T-helper 1 cell treated with Interleukin-12 subunit alpha and Interleukin-12 subunit beta and Interleukin-4 antibody, amounts not matched to agents 30 μg/mL and 1 μg/mL, for 36 hours (primary cell): ENCODE measurements around the gene C14orf180.

Experiments used
- H3K27ac Mint-ChIP-seq: one replicate; pipeline ENCODE4 v1.8.0; 2021; ENCODE audit warnings: mild to moderate bottlenecking, mixed read lengths
- H3K27me3 Mint-ChIP-seq: one replicate; pipeline ENCODE4 v1.8.0; 2021; ENCODE audit warnings: low read depth, mixed read lengths
- H3K36me3 Mint-ChIP-seq: one replicate; pipeline ENCODE4 v1.8.0; 2021; ENCODE audit warnings: low read depth, mixed read lengths
- H3K4me1 Mint-ChIP-seq: one replicate; pipeline ENCODE4 v1.8.0; 2021; ENCODE audit warnings: low read depth, mixed read lengths
- H3K4me3 Mint-ChIP-seq: one replicate; pipeline ENCODE4 v1.8.0; 2021; ENCODE audit warnings: mild to moderate bottlenecking, moderate library complexity, mixed read lengths
- H3K9me3 Mint-ChIP-seq: one replicate; pipeline ENCODE4 v1.8.0; 2021; ENCODE audit warnings: mixed read lengths

Gene C14orf180

DNA sequence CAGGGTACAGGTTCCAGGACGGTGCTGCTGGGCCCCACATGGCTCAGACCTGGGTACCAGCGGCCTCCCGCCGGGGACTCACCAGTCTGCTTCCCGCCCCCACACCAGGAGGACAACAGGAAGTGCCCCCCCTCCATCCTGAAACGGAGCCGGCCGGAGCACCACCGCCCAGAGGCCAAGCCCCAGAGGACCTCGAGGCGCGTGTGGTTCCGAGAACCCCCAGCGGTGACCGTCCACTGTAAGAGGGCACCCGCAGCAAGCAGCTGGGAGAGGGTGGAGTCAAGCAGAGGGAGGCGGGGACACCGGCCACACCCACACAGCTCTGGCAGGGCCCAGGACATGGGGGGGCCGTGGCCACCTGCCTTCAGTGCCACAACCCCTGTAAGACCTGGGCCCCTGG is 8.1 kb downstream of the C14orf180 start:
- Mint-ChIP-seq H3K27me3 (no peaks in the 10 kb centered on the region), H3K36me3 (no peaks in the 10 kb centered on the region), H3K4me3 (no peak overlapping the region), H3K4me1 (no peaks in the 10 kb centered on the region), H3K27ac (no peak overlapping the region), H3K9me3 (no peaks in the 10 kb centered on the region)

DNA sequence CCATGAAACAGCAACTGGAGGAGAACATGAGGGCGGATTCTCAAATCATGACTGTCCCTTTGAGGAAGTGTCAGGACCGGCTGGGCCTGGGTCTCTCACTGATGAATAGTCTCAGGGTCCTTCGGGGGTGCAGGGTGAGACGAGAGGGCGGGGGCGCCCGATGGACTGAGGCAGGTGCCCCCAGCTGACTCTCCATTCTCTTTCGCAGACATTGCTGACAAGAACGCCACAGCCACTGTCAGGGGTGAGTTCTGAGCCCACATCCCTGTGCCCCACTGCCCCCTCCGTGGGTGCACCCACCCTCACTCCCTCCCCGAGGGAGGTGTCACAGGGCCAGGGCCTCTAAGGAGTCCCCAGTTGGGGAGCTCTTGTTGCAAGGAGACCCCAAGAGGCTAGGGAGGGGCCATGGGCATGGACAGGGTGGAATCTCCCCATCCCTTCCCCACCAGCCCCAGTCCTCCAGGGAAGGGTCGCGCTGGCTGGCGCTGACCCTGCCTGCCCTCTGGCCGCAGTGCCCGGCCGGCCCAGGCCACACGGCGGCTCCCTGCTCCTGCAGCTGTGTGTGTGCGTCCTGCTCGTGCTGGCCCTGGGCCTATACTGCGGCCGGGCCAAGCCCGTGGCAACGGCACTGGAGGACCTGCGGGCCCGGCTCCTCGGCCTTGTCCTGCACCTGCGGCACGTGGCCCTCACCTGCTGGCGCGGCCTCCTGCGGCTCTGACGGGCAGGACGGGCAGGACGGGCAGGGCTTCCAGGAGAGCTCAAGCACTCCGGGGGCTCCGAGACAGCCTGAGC is 8.7 kb downstream of the C14orf180 start:
- no peaks in the 10 kb centered on the region for H3K27me3 Mint-ChIP-seq
- H3K4me1 Mint-ChIP-seq: no peaks in the 10 kb centered on the region
- no peak overlapping the region for H3K4me3 Mint-ChIP-seq
- no peaks in the 10 kb centered on the region for H3K36me3 Mint-ChIP-seq
- no peaks in the 10 kb centered on the region for H3K9me3 Mint-ChIP-seq
- no peak overlapping the region for H3K27ac Mint-ChIP-seq

DNA sequence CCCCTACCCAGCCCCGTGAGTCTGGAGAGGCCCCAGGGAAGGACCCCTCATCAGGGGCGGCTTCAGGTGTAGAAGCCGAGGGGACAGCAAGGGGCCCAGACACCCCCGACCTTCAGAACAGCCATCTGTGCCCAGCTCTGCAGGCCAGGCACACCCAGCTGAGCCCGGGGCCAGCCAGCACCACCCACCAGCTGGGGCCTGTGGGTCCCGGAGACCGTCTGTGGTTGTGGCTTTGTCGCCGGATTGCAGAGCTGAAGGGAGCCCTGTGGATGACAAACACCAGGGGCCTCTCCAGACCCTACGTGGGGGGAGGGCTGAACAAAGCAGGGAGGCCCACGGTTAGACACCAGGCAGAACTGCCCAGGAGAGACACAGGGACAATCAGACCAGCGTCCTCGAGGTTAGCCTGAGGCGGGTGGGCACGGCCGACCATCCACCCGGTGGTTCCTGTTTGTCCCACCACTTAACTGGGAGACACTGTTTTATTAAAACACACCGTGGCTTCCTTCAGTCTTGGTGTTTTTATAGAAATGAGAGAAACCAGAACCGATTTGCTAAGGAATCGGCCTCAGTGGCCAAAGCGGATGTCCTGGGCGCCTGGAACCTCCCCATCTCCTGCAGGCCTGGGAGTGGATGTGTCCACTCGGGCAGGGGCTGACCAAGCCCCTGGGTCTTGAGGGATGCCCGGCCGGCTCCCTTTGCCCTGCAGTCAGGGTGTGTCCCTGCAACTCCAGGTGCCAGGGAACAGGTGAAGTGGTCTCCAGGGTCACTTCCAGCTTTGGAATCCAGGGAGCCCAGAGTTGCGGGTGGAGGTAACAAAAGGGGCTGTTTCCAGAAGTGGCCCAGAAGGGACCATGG is 10.0 kb downstream of the C14orf180 start:
- Mint-ChIP-seq H3K27me3 (no peaks in the 10 kb centered on the region), H3K9me3 (no peaks in the 10 kb centered on the region), H3K4me3 (no peak overlapping the region), H3K36me3 (no peaks in the 10 kb centered on the region), H3K4me1 (no peaks in the 10 kb centered on the region), H3K27ac (no peak overlapping the region)

DNA sequence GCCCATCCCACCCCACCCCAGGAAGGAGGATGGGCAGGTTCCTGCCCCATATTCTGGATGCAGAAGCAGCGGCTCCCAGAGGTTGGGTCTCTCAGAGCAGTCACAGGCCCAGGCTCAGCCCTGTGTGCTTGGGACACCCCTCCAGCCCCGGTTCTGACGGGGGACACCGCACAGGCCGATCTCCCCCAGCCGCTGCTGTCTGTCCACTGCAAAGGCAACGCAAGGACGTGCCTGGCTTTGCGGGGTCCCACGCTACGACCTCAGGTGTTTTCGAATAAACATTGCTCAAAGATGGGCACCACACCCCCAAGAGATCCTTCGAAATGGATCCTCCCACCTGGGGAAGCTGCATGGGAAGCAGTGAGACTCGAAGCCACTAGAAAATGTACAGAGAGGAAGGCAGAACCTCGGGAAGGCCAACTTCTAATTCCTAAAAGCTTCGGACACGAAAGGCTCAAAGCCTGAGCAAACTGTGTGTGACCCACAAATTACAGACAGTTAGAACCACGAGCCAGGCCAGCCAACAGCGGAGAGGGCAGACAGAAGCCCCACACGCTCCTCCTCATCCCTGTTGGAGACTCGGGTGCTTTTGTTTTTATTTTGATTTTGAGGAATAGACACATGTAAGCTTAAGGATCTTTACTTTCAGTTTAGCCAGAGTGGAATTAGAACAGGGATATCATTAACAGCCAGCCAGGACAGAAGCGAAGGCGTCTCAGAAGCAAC is 10.8 kb downstream of the C14orf180 start:
- Mint-ChIP-seq H3K9me3 (no peaks in the 10 kb centered on the region), H3K27ac (no peak overlapping the region), H3K4me1 (no peaks in the 10 kb centered on the region), H3K36me3 (no peaks in the 10 kb centered on the region), H3K27me3 (no peaks in the 10 kb centered on the region), H3K4me3 (no peak overlapping the region)

DNA sequence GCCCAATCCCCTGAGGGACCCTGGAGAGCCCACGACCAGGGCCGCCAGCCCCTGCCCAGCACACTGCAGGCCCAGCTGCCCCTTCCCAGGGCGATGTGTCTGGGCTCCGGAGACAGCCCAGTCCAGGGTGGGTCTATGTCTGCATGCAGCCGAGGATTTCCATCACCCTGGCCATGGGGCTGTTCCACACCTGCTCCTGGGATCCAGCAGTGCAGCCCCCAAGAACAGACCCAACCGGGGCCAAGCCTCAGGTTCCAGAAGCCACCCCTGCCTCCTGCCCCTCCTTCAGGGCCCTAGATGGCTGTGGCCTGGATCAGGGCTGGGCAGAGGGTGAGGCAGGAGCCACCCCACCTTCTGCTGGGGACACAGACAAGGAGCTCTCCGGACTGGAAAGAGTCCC is 11.5 kb downstream of the C14orf180 start:
- Mint-ChIP-seq H3K9me3 (no peaks in the 10 kb centered on the region), H3K4me3 (no peak overlapping the region), H3K4me1 (no peaks in the 10 kb centered on the region), H3K27ac (no peak overlapping the region), H3K27me3 (no peaks in the 10 kb centered on the region), H3K36me3 (no peaks in the 10 kb centered on the region)

DNA sequence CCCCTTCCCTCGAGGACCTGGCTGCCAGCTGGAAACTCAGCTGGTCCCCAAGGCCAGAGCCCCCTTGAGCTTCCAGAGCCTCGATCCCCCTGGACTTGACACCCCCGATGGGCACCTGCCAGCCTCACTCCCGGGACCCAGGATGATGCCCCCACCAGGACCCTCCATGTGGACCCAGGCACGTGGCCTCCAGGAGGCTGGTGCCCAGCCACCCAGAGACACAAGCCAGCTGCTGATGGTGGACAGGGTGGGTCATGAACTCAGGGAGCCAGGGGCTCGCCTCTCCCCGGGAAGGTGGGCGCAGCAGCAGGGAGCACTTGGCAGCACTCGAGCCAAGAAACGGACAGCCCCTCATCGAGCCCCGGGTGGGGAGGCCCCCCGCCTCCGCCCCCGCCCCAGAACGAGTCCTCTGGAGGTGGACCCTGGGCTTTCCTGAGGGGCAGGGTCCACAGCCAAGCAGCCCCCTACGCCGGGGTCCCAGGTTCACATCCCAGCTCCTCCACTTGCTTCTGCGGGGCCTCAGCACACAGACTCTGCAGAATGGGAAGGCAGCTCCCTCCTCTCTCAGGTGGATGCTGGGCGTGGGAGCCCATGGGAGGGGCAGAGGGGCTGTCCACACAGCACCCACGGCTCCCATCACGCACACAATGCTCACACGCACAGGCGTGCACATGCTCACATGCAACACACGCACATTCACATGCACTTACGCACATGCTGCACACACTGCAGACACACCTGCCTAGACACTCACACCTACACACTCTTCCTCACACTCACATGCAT is 12.1 kb downstream of the C14orf180 start:
- H3K27me3 Mint-ChIP-seq: no peaks in the 10 kb centered on the region
- H3K27ac Mint-ChIP-seq: no peak overlapping the region
- H3K4me1 Mint-ChIP-seq: no peaks in the 10 kb centered on the region
- no peaks in the 10 kb centered on the region for H3K36me3 Mint-ChIP-seq
- no peaks in the 10 kb centered on the region for H3K9me3 Mint-ChIP-seq
- H3K4me3 Mint-ChIP-seq: no peak overlapping the region

DNA sequence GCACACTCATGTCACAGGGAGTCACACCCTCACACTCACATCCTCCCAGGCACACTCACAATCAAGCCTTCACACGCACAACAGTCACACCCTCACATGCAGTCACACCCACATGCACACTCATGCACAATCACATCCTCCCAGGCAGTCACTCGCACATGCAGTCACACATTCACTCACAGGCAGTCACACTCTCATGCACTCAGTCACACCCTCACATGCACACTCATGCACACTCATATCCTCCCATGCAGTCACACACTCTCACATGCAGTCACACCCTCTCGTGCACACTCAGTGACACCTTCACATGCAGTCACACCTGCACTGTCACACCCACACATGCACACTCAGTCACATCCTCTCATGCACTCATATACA is 12.7 kb downstream of the C14orf180 start:
- Mint-ChIP-seq H3K4me3 (no peak overlapping the region), H3K9me3 (no peaks in the 10 kb centered on the region), H3K36me3 (no peaks in the 10 kb centered on the region), H3K4me1 (no peaks in the 10 kb centered on the region), H3K27me3 (no peaks in the 10 kb centered on the region), H3K27ac (no peak overlapping the region)

DNA sequence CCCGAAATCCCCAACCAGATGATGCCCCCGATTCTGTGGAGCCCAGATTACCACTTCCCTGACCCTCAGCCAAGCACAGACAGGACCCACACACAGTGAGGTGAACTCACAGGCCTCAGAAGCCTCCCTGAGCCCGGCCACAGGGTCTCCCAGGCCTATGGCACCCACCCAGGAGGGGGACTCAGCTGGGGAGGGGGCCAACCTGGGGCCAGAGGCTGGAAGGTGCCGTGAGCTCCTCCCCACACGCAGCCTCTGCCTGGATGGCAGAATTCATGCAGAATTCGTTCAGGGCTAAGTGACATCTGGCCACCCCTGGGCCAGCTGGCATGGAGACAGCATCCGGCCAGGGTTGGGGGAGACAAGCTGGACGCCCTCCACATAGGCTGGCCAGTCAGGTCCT is 13.2 kb downstream of the C14orf180 start:
- H3K4me3 Mint-ChIP-seq: no peak overlapping the region
- no peaks in the 10 kb centered on the region for H3K36me3 Mint-ChIP-seq
- H3K4me1 Mint-ChIP-seq: no peaks in the 10 kb centered on the region
- no peaks in the 10 kb centered on the region for H3K27me3 Mint-ChIP-seq
- H3K27ac Mint-ChIP-seq: no peak overlapping the region
- H3K9me3 Mint-ChIP-seq: no peaks in the 10 kb centered on the region

DNA sequence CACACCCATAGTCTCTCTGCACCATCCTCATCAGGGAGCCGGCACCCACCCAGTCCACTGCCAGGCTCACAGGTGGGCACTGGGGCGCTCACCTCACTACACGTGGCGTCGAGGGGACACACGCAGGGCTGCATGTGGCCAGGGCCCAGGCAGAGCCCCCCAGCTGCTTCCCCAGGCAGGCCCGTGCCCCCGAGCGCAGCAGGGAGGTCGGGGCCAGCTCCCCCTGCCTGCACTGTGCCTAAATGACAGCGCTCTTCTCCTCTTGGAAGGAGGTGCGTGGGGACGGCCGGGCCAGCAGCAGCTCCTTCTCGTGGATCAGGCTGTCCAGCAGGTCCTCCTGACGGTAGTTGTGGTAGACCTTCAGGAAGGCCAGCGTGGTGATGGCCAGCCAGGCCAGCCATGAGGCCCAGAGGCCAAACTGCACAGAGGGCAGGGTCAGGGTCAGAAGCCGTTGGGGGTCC is 13.7 kb downstream of the C14orf180 start:
- Mint-ChIP-seq H3K4me3 (no peak overlapping the region), H3K27ac (no peak overlapping the region), H3K9me3 (no peaks in the 10 kb centered on the region), H3K27me3 (no peaks in the 10 kb centered on the region), H3K36me3 (no peaks in the 10 kb centered on the region), H3K4me1 (no peaks in the 10 kb centered on the region)

DNA sequence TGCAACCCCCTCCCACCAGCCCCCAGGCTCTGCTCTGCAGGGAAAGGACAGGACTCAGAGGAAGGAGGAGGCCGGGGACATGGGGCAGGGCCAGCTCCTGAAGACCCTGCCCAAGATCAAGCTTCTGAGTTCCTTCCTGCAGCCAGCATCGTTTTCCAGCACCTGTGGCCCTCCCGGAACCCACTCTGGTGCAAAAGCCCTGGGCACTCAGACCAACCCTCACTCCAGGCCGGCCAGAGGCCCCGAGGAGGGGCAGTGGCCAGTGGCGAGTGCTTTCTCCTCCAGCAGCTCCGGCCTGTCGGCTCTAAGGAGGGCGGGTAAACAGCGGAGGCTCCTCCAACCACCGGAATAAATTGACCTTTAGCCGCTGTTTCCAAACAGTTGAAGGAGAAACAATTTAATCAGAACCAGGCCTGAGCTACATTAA is 14.2 kb downstream of the C14orf180 start:
- Mint-ChIP-seq H3K9me3 (no peaks in the 10 kb centered on the region), H3K4me1 (no peaks in the 10 kb centered on the region), H3K27me3 (no peaks in the 10 kb centered on the region), H3K36me3 (no peaks in the 10 kb centered on the region), H3K4me3 (no peak overlapping the region), H3K27ac (no peak overlapping the region)

DNA sequence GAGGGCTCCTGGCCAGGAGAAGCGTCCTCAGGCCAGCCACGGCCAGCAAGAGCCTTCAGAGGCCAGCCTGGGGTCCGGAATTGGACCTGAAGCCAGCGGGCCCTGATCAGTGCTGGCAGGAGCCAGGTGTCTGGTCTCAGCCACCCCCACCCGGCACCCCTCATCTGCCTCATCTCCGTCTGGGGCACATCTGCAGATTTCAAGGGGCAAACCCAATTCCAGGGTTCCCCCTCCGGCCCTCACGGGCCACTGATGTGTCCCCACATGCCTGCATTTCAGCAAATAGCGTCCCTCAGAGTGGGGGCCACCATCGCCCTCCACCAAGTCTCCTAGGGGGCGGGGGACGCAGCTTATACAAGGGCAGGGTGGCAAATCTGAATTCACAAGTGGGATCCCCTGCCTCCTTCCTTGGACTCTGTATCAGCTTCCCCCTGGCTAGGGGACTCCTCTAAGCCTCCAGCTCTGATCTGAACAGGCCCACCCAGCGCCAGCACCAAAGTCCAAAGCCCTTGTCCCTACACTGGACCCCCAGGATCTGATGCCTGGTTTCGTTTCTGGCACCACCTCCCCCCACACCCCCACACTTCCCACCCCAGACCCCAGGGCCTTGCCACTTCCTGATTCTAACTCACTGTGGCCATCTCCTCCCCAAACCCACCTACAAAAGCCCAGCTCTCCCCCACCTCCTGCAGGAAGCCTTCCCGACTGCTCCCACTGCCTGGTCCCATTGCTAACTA is 14.9 kb downstream of the C14orf180 start:
- Mint-ChIP-seq H3K4me3 (no peak overlapping the region), H3K27ac (no peak overlapping the region), H3K4me1 (no peaks in the 10 kb centered on the region), H3K36me3 (no peaks in the 10 kb centered on the region), H3K9me3 (no peaks in the 10 kb centered on the region), H3K27me3 (no peaks in the 10 kb centered on the region)

DNA sequence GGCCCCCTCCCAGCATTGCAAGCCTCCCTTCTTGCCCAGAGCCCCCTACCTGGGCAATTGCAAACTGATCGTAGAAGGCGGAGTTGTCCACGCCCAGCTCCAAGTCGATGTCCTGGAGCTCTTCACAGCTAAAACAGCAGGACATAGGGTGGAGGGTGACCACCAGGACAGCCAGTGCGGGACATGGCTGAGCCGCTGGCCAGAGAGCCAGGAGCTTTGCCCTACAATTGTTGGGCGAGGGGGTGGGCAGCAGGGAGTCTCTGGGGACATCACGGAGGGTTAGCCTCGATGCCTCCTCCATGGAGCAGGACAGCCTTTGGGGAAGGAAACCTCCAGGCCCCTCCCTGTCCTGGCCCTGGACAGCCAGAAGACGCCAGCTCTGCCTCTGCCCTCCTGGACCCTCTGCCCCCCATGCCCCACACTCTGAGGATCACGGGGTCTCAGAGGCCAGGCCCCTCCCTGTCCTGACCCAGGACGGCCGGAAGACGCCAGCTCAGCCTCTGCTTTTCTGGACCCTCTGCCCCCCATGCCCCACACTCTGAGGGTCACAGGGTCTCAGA is 15.6 kb downstream of the C14orf180 start:
- H3K9me3 Mint-ChIP-seq: no peaks in the 10 kb centered on the region
- H3K36me3 Mint-ChIP-seq: no peaks in the 10 kb centered on the region

DNA sequence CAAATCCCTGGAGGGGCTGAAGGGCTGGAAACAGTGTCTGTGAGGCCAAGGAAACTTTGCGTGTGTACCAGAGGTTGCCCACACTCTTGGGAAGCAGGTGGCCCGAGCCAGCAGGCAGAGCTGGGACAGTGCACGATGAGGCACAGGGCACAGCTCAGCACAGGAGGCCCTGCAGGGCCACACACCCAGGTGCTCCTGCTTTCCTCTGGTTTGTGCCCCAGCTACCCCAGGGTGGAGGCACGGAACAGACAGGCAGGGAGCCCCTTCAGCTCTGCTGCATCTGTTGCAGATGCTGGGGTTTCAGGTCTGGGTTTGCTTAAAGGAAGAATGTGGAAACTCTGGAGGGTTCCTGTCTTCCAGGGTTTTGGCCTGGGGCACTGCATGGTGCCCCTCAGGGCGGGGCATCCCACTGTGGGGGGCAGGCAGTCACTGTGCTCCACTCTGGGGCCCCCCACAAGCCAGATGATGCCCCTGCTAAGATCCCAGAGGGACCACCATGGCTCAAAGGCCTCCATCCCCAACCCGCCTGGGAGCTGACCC is 16.4 kb downstream of the C14orf180 start:
- Mint-ChIP-seq H3K9me3 (no peaks in the 10 kb centered on the region), H3K27me3 (no peaks in the 10 kb centered on the region), H3K36me3 (no peaks in the 10 kb centered on the region), H3K4me1 (no peaks in the 10 kb centered on the region), H3K27ac (no peak overlapping the region), H3K4me3 (no peak overlapping the region)

More for the DNA sequence above, 15.6 kb downstream of the C14orf180 start:
- H3K27me3 Mint-ChIP-seq: no peaks in the 10 kb centered on the region
- no peaks in the 10 kb centered on the region for H3K4me1 Mint-ChIP-seq
- H3K4me3 Mint-ChIP-seq: no peak overlapping the region
- no peak overlapping the region for H3K27ac Mint-ChIP-seq
